ENCODE data around the gene NME3. TPM values are rescaled to one million over a fixed set of nuclear protein-coding genes. Genes with fewer than 3 reads are reported as not detected.

The NME3 gene
- total RNA-seq, 2 experiments from 2014 or later = 39.4 to 44.1 TPM

DNA sequence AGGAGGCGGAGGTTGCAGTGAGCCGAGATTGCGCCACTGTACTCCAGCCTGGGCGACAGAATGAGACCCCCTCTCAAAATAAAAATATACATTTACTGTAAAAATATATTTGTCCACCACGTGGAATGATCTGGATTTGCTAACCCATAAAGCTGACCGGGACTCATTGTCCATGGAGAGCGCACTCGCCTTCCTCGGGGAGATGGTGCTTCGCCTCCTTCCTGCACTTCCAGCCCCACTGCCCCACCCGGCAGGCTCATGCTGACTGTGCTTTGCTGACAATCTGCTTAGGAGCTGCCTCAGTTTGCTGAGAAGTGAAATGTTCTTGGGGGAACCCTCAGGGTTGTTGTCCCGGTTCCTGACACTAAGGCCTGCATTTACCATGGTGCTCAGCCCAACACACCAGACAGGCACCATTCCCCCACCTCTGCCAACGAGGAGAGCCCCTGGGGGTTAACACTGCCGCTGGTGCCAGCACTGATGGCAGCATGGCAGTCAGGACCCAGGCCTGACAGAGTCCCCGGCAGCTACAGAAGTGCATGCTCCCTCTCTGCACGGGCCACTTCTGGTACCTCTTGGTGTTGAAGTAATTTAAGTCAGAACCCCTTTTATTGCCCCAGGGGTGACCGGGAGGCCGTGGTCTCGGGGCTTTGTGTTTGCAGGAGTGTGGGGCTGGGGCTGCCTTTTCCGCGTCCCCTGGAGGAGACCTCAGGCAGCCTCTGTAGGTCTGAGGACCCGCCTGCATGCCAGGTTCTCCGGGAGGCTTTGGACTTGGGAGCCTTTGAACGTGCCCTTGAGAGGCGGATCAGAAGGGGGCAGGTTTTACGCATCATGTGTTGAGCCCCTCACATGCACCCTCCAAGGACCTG lies 13.9 kb upstream of the NME3 start:
- Mint-ChIP-seq H3K4me1 (ENCODE audit: low read depth) (peaks cover 28% of the 10 kb centered on the region), H3K27ac (no peak overlapping the region), H3K9me3 (no peaks in the 10 kb centered on the region), H3K36me3 (ENCODE audit: low read depth) (no peaks in the 10 kb centered on the region), H3K27me3 (ENCODE audit: low read depth) (no peaks in the 10 kb centered on the region), H3K4me3 (peak overlapping the region; percentile 54)
- intact Hi-C loops (cut with micrococcal nuclease) = no loop called here
- DNase-seq = no peak
- CTCF ChIA-PET = interaction anchor here (1.4 kb wide), 1 partner anchor 80 kb away, joined by 3 read pairs; the partner anchor contains the start of gene MAPK8IP3

DNA sequence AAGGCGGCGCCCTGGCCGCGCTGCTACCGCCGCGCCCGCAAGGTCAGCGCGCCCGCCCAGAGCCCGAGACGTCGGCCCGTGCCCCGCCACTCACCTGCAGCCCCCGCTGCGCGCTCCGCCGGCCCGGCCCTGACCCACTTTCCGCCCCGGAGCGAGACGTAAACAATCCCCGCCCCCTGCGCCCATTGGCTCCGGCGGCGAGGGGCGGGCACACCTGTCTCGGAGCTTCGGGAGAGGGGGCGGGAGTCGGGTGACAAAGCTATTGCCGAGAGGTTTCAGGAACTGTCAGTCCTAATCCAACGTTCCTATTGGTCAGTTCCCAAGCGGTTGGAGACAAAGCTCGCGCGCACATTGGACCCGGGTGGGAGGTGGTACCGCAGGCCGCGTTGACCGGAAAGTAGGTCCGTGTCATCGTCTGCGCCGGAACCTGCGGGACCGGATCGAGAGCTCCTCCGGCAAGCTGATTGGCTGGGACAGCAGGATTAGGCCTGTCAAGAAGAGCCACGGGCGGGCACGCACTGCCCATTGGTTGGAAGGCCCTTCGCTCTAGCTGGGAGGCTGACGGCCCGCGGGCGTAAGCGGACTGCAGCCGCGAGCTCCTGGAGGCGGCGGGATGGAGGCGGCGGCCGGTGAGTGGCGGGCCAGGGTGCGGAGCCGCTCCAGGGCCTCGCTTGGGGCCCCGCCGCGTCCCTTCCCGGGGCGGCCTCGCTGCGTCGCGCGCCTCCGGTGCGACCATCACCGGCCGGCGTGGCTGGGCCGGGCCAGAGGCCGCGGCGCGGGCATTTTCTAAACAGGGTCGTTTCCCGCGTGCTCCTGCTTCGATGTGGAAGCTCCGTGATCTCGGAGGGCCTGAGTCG lies 11.3 kb upstream of the NME3 start, which contains the start of the genes NUBP2 and SPSB3:
Gene NUBP2, plus strand, starts transcription at position 553 of the 857 bp plus-strand sequence. Its CDS starts 61 bp downstream, at position 614.
Gene SPSB3, minus strand, starts transcription at position 164 of the 857 bp plus-strand sequence. CDS start 1,088 bp downstream, outside the sequence.
- CTCF ChIA-PET = interaction anchor here (0.8 to 2.0 kb wide), 10 partner anchors 10 to 358 kb away, joined by 3 to 26 read pairs (median 5); partner anchors contain the start of genes EME2, MAPK8IP3 and MRPS34
- intact Hi-C loops (cut with micrococcal nuclease) = loop anchor here (1.0 to 2.0 kb wide), 7 partner anchors 9 to 404 kb away; partner anchors contain the start of genes MAPK8IP3, MRPS34, MSRB1 and TBL3
- peaks cover 28% of the 10 kb centered on the region for H3K4me1 Mint-ChIP-seq (ENCODE audit: low read depth)
- peak; percentile 100 for DNase-seq
- no peaks in the 10 kb centered on the region for H3K27me3 Mint-ChIP-seq (ENCODE audit: low read depth)
- peak within 1 kb of the TSS; percentile 90 for H3K4me3 Mint-ChIP-seq
- H3K27ac Mint-ChIP-seq = peak within 1 kb of the TSS; percentile 73
- no peaks in the 10 kb centered on the region for H3K9me3 Mint-ChIP-seq
- no peaks in the 10 kb centered on the region for H3K36me3 Mint-ChIP-seq (ENCODE audit: low read depth)

DNA sequence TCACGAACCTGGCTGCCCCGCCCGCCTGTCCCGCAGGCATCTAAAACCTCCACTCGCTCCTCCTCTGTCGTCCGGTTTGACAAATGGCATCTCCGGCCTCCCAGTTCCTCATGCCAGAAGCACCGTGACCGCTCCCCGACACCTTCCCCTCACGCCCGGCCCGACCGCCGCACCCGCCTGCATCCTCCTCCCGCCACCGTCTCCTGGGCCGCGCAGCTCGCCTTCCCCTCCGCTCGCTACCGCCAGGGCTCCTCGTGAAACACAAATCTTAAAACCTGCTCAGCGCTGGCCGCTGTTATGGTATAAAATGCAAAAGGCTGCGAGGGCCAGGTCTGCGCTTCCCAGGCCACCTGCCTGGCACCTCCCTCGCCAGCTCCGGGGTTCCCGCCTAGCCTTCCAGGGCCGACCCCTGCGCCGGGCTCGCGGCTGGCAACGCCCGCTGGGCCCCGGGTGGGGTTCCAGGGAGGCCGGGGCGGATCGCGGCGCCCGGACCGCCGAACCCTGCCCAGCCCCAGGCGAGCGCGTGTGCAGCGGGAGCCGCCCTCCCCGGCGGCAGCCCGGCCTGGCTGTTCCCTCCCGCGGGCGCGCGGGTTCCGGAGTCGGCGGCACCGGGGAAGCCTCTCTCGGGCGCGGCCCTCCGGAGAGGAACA lies 10.5 kb upstream of the NME3 start:
- Mint-ChIP-seq H3K27me3 (ENCODE audit: low read depth) (no peaks in the 10 kb centered on the region), H3K4me3 (peak overlapping the region; percentile 80), H3K4me1 (ENCODE audit: low read depth) (peaks cover 28% of the 10 kb centered on the region), H3K9me3 (no peaks in the 10 kb centered on the region), H3K27ac (peak overlapping the region; percentile 63), H3K36me3 (ENCODE audit: low read depth) (no peaks in the 10 kb centered on the region)
- peak; percentile 32 for DNase-seq
- CTCF ChIA-PET = interaction anchor here (0.9 to 2.0 kb wide), 7 partner anchors 9 to 147 kb away, joined by 3 to 26 read pairs (median 5); partner anchors contain the start of genes EME2, MAPK8IP3 and MRPS34
- intact Hi-C loops (cut with micrococcal nuclease) = loop anchor here (1.0 to 2.0 kb wide), 7 partner anchors 9 to 403 kb away; partner anchors contain the start of genes MAPK8IP3, MRPS34, MSRB1 and TBL3

GRCh38 chr16:1781254-1781653 lies 9.9 kb upstream of the NME3 start:
- peak overlapping the region; percentile 63 for H3K27ac Mint-ChIP-seq
- H3K36me3 Mint-ChIP-seq (ENCODE audit: low read depth) = no peaks in the 10 kb centered on the region
- intact Hi-C loops (cut with micrococcal nuclease) = no loop called here
- CTCF ChIA-PET = no interaction called here
- H3K27me3 Mint-ChIP-seq (ENCODE audit: low read depth) = no peaks in the 10 kb centered on the region
- no peak for DNase-seq
- H3K9me3 Mint-ChIP-seq = no peaks in the 10 kb centered on the region
- peak overlapping the region; percentile 78 for H3K4me3 Mint-ChIP-seq
- H3K4me1 Mint-ChIP-seq (ENCODE audit: low read depth) = peaks cover 28% of the 10 kb centered on the region

DNA sequence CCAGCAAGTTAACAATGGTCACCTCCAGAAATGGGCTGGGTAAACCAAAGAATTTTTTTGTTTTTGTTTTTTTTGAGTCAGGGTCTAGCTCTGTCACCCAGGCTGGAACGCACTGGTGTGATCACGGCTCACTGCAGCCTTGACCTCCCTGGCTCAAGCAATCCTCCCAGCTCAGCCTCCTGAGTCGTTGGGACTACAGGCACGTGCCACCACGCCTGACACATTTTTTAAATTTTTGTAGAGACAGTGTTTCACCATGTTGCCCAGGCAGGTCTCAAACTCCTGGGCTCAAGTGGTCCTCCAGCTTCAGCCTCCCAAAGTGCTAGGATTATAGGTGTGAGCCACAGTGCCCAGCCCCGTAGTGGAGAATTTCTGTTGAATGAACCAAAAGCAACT lies 9.3 kb upstream of the NME3 start:
- Mint-ChIP-seq H3K4me1 (ENCODE audit: low read depth) (peaks cover 26% of the 10 kb centered on the region), H3K9me3 (no peaks in the 10 kb centered on the region), H3K36me3 (ENCODE audit: low read depth) (no peaks in the 10 kb centered on the region), H3K27ac (no peak overlapping the region), H3K27me3 (ENCODE audit: low read depth) (no peaks in the 10 kb centered on the region), H3K4me3 (no peak overlapping the region)
- DNase-seq = no peak
- intact Hi-C loops (cut with micrococcal nuclease) = no loop called here
- CTCF ChIA-PET = no interaction called here

GRCh38 chr16:1779741-1780676 lies 8.7 kb upstream of the NME3 start:
- H3K9me3 Mint-ChIP-seq = no peaks in the 10 kb centered on the region
- H3K4me1 Mint-ChIP-seq (ENCODE audit: low read depth) = peaks cover 21% of the 10 kb centered on the region
- intact Hi-C loops (cut with micrococcal nuclease) = no loop called here
- CTCF ChIA-PET = no interaction called here
- no peak overlapping the region for H3K4me3 Mint-ChIP-seq
- no peak for DNase-seq
- no peaks in the 10 kb centered on the region for H3K36me3 Mint-ChIP-seq (ENCODE audit: low read depth)
- no peak overlapping the region for H3K27ac Mint-ChIP-seq
- H3K27me3 Mint-ChIP-seq (ENCODE audit: low read depth) = no peaks in the 10 kb centered on the region

DNA sequence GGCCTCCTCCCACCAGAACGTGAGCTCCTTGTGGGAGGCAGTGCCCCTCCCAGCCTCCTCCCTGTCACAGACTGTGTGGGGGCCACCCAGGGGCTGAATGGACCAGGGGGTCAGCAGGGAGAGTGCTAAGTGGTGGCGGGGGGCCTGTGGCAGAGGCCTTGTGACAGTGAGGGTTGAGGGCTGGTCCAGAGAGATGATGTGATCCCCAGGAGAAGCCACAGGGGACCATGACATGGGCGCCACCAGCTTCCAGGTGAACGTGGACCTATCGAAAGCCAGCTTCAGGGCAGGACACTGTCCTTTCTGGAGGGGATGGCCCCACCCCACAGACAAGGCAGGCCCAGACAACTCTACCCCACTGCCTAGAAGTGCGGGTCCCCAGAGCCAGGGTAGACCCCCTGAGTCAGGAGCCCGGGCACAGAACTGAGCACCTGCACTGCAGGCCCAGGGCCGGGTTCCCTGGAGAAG lies 7.9 kb upstream of the NME3 start:
- Mint-ChIP-seq H3K27ac (no peak overlapping the region), H3K27me3 (ENCODE audit: low read depth) (no peaks in the 10 kb centered on the region), H3K4me3 (no peak overlapping the region), H3K9me3 (no peaks in the 10 kb centered on the region), H3K4me1 (ENCODE audit: low read depth) (peaks cover 23% of the 10 kb centered on the region), H3K36me3 (ENCODE audit: low read depth) (no peaks in the 10 kb centered on the region)
- intact Hi-C loops (cut with micrococcal nuclease) = no loop called here
- no peak for DNase-seq
- CTCF ChIA-PET = no interaction called here

GRCh38 chr16:1778200-1779179 lies 7.1 kb upstream of the NME3 start:
- intact Hi-C loops (cut with micrococcal nuclease) = no loop called here

GRCh38 chr16:1777375-1778199 lies 6.2 kb upstream of the NME3 start:
- intact Hi-C loops (cut with micrococcal nuclease) = no loop called here
- Mint-ChIP-seq H3K36me3 (ENCODE audit: low read depth) (peaks cover 1% of the 10 kb centered on the region), H3K27me3 (ENCODE audit: low read depth) (no peaks in the 10 kb centered on the region), H3K4me1 (ENCODE audit: low read depth) (peaks cover 17% of the 10 kb centered on the region), H3K27ac (no peak overlapping the region), H3K9me3 (no peaks in the 10 kb centered on the region), H3K4me3 (no peak overlapping the region)
- CTCF ChIA-PET = no interaction called here
- no peak for DNase-seq

More at GRCh38 chr16:1778200-1779179, 7.1 kb upstream of the NME3 start:
- Mint-ChIP-seq H3K27ac (no peak overlapping the region), H3K27me3 (ENCODE audit: low read depth) (no peaks in the 10 kb centered on the region), H3K36me3 (ENCODE audit: low read depth) (no peaks in the 10 kb centered on the region), H3K4me1 (ENCODE audit: low read depth) (peaks cover 21% of the 10 kb centered on the region), H3K9me3 (no peaks in the 10 kb centered on the region), H3K4me3 (no peak overlapping the region)
- CTCF ChIA-PET = no interaction called here
- DNase-seq = no peak

DNA sequence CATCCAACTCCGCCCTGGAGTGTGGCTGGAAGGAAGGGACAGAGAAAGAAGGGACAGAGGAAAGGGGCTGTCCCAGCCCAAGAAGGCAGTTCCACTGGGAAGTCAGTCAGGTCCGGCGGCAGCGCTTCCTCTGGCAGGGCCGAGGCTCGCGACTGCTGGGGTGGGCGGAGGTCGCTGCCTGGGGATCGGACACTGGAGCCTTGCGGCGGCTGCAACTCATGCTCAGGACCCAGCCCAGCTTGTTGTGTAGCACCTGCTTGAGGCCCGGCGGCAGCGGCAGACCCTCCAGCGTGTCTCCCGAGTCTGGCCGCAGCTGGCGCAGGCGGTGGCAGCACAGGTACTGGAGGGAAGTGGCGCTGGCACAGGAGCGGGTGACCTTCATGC lies 5.6 kb upstream of the NME3 start:
- intact Hi-C loops (cut with micrococcal nuclease) = no loop called here
- Mint-ChIP-seq H3K27ac (no peak overlapping the region), H3K4me1 (ENCODE audit: low read depth) (peaks cover 17% of the 10 kb centered on the region), H3K4me3 (no peak overlapping the region), H3K9me3 (no peaks in the 10 kb centered on the region), H3K36me3 (ENCODE audit: low read depth) (peaks cover 6% of the 10 kb centered on the region), H3K27me3 (ENCODE audit: low read depth) (no peaks in the 10 kb centered on the region)
- no peak for DNase-seq
- CTCF ChIA-PET = no interaction called here

Data from activated naive CD4-positive, alpha-beta T cell treated with anti-CD3 and anti-CD28 coated beads for 36 hours (primary cell).